Measurements from ENCODE around the gene PMAIP1. TPM values are rescaled to one million over a fixed set of nuclear protein-coding genes. Genes with fewer than 3 reads are reported as not detected.

Gene PMAIP1
- total and polyA plus RNA-seq, 10 donors, result 2.7 to 10.1 (median 6.3) TPM

DNA sequence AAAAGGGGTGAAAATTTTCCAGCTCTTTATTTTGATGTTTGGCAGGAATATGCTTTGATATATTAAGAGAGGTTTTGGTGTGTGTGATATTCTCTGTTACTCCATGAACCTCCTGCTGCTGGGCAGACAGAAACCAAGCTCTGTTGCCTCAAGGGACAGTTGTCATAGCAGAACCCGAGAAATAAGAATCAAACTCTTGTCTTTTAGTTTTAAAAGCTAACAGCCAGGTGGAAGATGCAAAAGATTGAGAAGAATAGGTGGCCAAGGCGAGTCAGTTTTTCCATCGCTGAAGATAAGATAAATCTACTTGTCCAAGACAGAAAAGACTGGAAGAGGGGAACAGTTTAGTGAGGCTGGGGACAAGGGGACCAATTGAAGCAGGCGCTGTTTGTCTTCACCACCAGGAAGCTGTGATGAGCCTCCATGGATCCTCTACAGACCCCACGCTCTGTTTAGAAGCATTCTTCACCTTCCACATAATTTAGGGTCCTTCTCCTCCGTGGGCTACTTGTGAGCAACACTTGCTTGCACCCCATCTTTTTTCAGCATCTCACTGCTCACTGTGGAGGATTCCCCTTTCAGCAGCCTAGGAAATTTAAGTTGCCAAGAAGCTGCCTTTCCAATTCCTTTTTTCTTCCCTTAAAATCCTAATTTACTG, 23.9 kb downstream of the PMAIP1 start:
- Histone ChIP-seq H3K4me3 (no peak overlapping the region), H3K9me3 (no peaks in the 10 kb centered on the region), H3K36me3 (no peaks in the 10 kb centered on the region), H3K27me3 (replicated peaks in 1 of 7) (no peaks in the 10 kb centered on the region), H3K27ac (no peak overlapping the region), H3K4me1 (peaks cover 0 to 16% (median 3%) of the 10 kb centered on the region in 6 donors)
- 84 to 88% (median 88%) methylated on average over 6 of the region's 6 CpGs for WGBS, 5 donors
- intact Hi-C loops (cut with DNase I; ENCODE audit: low total_unique reads), result no loop called here
- no peak for DNase-seq
- TF ChIP-seq POLR2A (IDR thresholded peaks at IDR 0.05) (no peak), POLR2AphosphoS5 (IDR thresholded peaks at IDR 0.05) (no peak)
- TF ChIP-seq, protein P1, sequence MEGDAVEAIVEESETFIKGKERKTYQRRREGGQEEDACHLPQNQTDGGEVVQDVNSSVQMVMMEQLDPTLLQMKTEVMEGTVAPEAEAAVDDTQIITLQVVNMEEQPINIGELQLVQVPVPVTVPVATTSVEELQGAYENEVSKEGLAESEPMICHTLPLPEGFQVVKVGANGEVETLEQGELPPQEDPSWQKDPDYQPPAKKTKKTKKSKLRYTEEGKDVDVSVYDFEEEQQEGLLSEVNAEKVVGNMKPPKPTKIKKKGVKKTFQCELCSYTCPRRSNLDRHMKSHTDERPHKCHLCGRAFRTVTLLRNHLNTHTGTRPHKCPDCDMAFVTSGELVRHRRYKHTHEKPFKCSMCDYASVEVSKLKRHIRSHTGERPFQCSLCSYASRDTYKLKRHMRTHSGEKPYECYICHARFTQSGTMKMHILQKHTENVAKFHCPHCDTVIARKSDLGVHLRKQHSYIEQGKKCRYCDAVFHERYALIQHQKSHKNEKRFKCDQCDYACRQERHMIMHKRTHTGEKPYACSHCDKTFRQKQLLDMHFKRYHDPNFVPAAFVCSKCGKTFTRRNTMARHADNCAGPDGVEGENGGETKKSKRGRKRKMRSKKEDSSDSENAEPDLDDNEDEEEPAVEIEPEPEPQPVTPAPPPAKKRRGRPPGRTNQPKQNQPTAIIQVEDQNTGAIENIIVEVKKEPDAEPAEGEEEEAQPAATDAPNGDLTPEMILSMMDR (IDR thresholded peaks at IDR 0.05 in 8 of 11, conservative IDR thresholded peaks at IDR 0.05 in 3 of 11), result no peak

DNA sequence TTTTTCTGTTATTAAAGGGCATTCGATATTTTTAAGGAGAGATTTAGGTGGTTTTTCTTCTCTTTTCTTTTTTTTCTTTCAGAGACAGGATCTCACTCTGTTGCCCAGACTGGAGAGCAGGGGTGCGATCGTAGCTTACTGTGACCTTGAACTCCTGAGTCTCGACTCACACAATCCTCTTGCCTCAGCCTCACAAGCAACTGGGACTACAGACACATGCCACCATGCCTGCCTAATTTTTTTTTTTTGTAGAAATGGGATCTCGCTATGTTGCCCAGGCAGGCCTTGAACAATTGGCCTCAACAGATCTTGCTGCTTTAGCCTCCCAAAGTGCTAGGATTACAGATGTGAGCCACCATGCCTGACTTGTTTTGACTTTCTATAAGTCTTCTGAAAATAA, 26.3 kb downstream of the PMAIP1 start:
- Histone ChIP-seq H3K27me3 (replicated peaks in 1 of 7) (no peaks in the 10 kb centered on the region), H3K36me3 (no peaks in the 10 kb centered on the region), H3K4me1 (peaks cover 0 to 7% (median 0%) of the 10 kb centered on the region in 6 donors), H3K9me3 (no peaks in the 10 kb centered on the region), H3K4me3 (no peak overlapping the region), H3K27ac (no peak overlapping the region)
- DNase-seq, result no peak
- 86 to 97% (median 95%) methylated on average over 5 of the region's 5 CpGs for WGBS, 5 donors
- TF ChIP-seq POLR2AphosphoS5 (IDR thresholded peaks at IDR 0.05) (no peak), POLR2A (IDR thresholded peaks at IDR 0.05) (no peak)
- TF ChIP-seq, protein P1 (IDR thresholded peaks at IDR 0.05 in 8 of 11, conservative IDR thresholded peaks at IDR 0.05 in 3 of 11), result no peak
- intact Hi-C loops (cut with DNase I; ENCODE audit: low total_unique reads), result no loop called here

DNA sequence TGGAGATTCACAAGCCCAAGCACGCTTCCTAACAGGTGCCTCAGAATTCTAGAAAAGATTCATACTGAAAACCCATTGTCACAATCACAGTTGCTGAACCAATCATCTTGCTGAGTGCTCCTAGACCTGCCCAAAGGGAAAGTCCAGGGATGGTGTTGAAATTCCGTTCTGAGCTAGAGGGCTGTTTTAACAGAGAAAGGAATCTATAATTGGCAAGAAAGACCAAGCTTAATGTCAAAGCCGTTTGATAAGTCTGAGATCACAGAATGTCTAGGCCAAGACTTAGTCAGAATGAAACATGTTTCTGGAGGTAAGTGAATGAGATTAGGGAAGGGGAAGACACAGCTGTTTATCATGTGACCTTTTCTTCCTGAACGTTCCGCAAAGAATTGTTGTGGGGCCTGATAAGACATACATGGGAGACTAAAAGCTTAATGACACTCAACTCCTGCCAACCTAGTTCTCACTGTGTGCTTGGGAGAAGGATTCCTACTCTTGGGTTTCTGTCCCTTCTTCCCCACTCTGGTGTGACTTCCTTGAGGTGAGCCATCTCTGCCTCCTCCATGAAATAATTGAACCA, 27.5 kb downstream of the PMAIP1 start:
- TF ChIP-seq POLR2AphosphoS5 (IDR thresholded peaks at IDR 0.05) (no peak), POLR2A (IDR thresholded peaks at IDR 0.05) (no peak)
- TF ChIP-seq, protein P1 (IDR thresholded peaks at IDR 0.05 in 8 of 11, conservative IDR thresholded peaks at IDR 0.05 in 3 of 11), result no peak
- H3K27ac ChIP-seq, result no peak overlapping the region
- WGBS, 5 donors, result 29 to 31% (median 30%) methylated on average over 5 of the region's 5 CpGs
- H3K36me3 ChIP-seq, result no peaks in the 10 kb centered on the region
- no peaks in the 10 kb centered on the region for H3K27me3 ChIP-seq (replicated peaks in 1 of 7)
- intact Hi-C loops (cut with DNase I; ENCODE audit: low total_unique reads), result no loop called here
- H3K4me3 ChIP-seq, result no peak overlapping the region
- H3K4me1 ChIP-seq, result no peaks in the 10 kb centered on the region
- H3K9me3 ChIP-seq, result no peaks in the 10 kb centered on the region
- DNase-seq, result no peak

DNA sequence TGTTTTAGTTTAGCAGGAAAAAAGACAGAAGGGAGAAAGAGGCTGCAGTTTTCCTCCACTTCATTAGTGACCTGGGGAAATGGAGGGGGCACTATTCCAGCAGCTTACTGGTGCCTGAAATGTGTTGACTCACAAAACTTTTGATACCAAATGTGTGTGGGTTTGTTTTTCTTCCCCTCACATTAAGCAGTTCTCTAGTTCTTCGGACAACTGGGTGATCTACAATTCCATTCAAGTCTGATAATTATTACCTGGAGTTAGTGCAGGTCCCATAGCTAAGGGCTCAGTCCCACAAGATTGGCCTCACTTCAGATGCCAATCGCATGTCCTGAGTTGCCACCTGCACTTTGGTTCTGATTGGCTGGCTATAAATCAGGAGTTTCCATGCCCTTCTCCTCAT, 28.4 kb downstream of the PMAIP1 start:
- Histone ChIP-seq H3K4me1 (no peaks in the 10 kb centered on the region), H3K9me3 (no peaks in the 10 kb centered on the region), H3K27ac (no peak overlapping the region), H3K27me3 (replicated peaks in 1 of 7) (no peaks in the 10 kb centered on the region), H3K4me3 (no peak overlapping the region), H3K36me3 (no peaks in the 10 kb centered on the region)
- 87 to 99% (median 93%) methylated on average over 2 of the region's 2 CpGs for WGBS, 5 donors
- TF ChIP-seq, protein P1 (IDR thresholded peaks at IDR 0.05 in 8 of 11, conservative IDR thresholded peaks at IDR 0.05 in 3 of 11), result no peak
- DNase-seq, result no peak
- intact Hi-C loops (cut with DNase I; ENCODE audit: low total_unique reads), result no loop called here

Measured in spleen (tissue), 11 donors.